HG03135 (cell line): Measurements from ENCODE around the gene ZNF628.

Experiments used
- ATAC-seq: cut with Tn5 transposase; IDR thresholded peaks from one replicate; pipeline ENCODE4 v1.9.1; 2021; ENCODE audit warnings: mild to moderate bottlenecking, moderate library complexity; ENCODE audit not compliant: unreplicated experiment

ZNF628 gene

DNA sequence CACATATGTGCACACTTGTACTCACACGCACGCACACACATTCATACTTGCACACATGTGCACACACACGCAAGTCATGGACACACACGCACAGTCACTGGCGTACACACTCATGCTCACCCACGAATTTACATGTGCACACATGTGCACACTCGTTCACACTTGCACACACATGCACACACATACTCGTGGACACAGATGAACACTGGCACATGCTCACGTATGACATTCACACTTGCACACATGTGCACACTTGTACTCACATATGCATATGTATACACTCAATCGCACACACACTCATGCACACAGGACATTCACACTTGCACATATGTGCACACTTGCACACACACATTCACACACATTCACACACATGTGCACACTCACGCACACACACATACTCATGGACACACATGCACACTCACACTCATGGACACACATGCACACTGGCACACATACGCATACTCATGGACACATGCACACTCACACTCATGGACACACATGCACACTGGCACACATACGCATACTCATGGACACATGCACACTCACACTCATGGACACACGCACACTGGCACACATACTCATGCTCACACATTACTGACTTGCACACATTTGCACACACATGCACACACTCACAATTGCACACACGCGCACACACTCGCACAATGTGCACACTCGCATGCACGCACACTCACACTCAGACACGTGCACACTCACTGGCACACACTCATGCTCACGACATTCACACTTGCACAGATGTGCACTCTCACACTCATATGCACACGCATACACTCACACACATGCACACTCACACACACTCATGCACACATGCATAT is 51.0 kb downstream of the ZNF628 start:
- ATAC-seq: no peak

GRCh38 chr19:55528030-55528803 is 51.8 kb downstream of the ZNF628 start:
- no peak for ATAC-seq

GRCh38 chr19:55529636-55530234 is 53.3 kb downstream of the ZNF628 start:
- ATAC-seq: no peak

GRCh38 chr19:55530996-55531395 is 54.6 kb downstream of the ZNF628 start:
- ATAC-seq: no peak
